ENCODE measurements around the gene UQCC3.

GRCh38 chr11:62622476-62623089 is 48.9 kb upstream of the UQCC3 start:
- TF ChIP-seq CTCF (IDR thresholded peaks at IDR 0.05) (no peak), POLR2AphosphoS5 (IDR thresholded peaks at IDR 0.05) (no peak), EP300 (IDR thresholded peaks at IDR 0.05) (no peak)
